Immature natural killer cell (primary cell): ENCODE results near the gene SLC18A3. TPM values are rescaled to one million over a fixed set of nuclear protein-coding genes. Genes with fewer than 3 reads are reported as not detected.

Experiments
- DNase-seq, 3 donors: peaks; one replicate each; pipeline ENCODE4 v3.0.0; 2022; ENCODE audit warnings: mixed read lengths in 1 of 3
- H3K27ac Mint-ChIP-seq, 6 donors: one replicate each; pipeline ENCODE4 v1.8.0; 2020; ENCODE audit warnings: mixed read lengths in 6 of 6, mild to moderate bottlenecking in 5 of 6, inconsistent platforms in 4 of 6, moderate library complexity in 3 of 6
- H3K27me3 Mint-ChIP-seq, 3 donors: one replicate each; pipeline ENCODE4 v1.8.0; 2020 to 2021; ENCODE audit warnings: low read depth in 3 of 3, mild to moderate bottlenecking in 3 of 3, mixed read lengths in 3 of 3, moderate library complexity in 3 of 3, inconsistent platforms in 1 of 3
- H3K36me3 Mint-ChIP-seq, 3 donors: one replicate each; pipeline ENCODE4 v1.8.0; 2020; ENCODE audit warnings: mixed read lengths in 3 of 3, inconsistent platforms in 2 of 3, mild to moderate bottlenecking in 2 of 3
- H3K4me1 Mint-ChIP-seq, 2 donors: one replicate each; pipeline ENCODE4 v1.8.0; 2020; ENCODE audit warnings: inconsistent platforms in 2 of 2, mild to moderate bottlenecking in 2 of 2, mixed read lengths in 2 of 2, moderate library complexity in 1 of 2
- H3K4me3 Mint-ChIP-seq, 5 donors: one replicate each; pipeline ENCODE4 v1.8.0; 2020; ENCODE audit warnings: mild to moderate bottlenecking in 5 of 5, mixed read lengths in 5 of 5, inconsistent platforms in 3 of 5, moderate library complexity in 3 of 5
- H3K9me3 Mint-ChIP-seq, 6 donors: one replicate each; pipeline ENCODE4 v1.8.0; 2020; ENCODE audit warnings: mild to moderate bottlenecking in 6 of 6, mixed read lengths in 6 of 6, inconsistent platforms in 4 of 6, moderate library complexity in 3 of 6
- polyA plus RNA-seq, 3 donors: library from polyadenylated mRNA; unstranded; fragments of 300-500 nt; fragmentation: Illumina TruSeq; gene quantifications; one replicate each; pipeline ENCODE4 v1.2.3, GENCODE V29; 2021

SLC18A3 gene
- polyA plus RNA-seq, 3 donors from 2014 or later, result not detected

DNA sequence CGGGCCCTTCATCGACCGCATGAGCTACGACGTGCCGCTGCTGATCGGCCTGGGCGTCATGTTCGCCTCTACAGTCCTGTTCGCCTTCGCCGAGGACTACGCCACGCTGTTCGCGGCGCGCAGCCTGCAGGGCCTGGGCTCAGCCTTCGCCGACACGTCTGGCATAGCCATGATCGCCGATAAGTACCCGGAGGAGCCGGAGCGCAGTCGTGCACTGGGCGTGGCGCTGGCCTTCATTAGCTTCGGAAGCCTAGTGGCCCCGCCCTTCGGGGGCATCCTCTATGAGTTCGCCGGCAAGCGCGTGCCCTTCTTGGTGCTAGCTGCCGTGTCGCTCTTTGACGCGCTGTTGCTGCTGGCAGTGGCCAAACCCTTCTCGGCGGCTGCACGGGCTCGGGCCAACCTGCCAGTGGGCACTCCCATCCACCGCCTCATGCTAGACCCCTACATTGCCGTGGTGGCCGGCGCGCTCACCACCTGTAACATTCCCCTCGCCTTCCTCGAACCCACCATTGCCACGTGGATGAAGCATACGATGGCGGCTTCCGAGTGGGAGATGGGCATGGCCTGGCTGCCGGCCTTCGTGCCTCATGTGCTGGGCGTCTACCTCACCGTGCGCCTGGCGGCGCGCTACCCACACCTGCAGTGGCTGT lies 1.2 kb downstream of the SLC18A3 start:
- Mint-ChIP-seq H3K4me3 (peak overlapping the region in 1 of 5 donors; percentile 35), H3K27me3 (peaks cover 30 to 42% (median 32%) of the 10 kb centered on the region in 3 donors), H3K4me1 (peaks cover 3 to 21% of the 10 kb centered on the region in 2 donors), H3K27ac (no peak overlapping the region), H3K9me3 (peaks cover 0 to 12% (median 0%) of the 10 kb centered on the region in 6 donors), H3K36me3 (peaks cover 0 to 3% (median 0%) of the 10 kb centered on the region in 3 donors)
- no peak for DNase-seq

DNA sequence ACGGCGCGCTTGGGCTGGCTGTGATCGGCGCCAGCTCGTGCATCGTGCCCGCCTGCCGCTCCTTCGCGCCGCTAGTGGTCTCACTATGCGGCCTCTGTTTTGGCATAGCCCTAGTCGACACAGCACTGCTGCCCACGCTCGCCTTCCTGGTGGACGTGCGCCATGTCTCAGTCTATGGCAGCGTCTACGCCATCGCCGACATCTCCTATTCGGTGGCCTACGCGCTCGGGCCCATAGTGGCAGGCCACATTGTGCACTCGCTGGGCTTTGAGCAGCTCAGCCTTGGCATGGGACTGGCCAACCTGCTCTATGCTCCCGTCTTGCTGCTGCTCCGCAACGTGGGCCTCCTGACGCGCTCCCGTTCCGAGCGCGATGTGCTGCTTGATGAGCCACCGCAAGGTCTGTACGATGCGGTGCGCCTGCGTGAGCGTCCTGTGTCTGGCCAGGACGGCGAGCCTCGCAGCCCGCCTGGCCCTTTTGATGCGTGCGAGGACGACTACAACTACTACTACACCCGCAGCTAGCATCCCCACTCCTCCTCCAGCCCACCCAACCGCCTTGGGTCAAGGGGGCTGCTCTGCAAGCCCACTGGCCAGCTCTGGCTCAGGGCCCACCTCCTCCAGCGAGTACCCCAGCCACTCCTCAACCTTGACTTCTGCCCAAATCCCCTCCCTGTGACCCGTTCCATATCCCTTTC lies 1.9 kb downstream of the SLC18A3 start:
- peak overlapping the region in 1 of 5 donors; percentile 35 for H3K4me3 Mint-ChIP-seq

DNA sequence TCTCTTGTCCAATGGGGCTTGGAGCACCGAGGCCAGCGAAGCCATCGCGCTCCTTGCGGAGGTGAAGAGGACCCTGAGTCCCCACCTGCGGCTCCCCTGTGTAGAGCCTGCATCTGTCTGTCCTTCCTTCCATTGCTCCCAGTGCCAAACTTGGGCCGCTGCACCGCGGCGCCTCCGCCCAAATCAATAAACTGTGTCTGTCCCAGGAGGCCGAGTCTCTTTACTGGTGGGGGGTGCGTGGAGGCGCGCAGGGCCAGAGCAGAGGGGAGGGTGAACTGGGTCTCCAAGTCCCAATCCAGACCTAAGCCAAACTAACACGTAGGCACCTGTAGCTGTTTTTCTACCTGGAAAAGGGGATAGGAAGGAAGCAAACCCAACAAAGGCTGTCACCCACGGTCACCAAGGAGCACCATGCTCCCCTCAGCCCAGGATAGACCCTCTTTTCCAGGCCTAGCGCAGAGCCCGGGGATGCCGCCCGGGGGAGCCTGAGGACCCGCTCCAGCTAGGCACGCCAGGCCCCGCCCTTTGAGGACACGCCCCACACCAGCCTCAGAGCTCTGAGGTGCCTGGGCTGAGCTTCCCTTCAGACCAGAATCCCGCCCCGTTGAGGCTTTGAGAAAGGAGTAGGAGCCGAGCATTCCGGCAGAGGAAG lies 2.5 kb downstream of the SLC18A3 start:
- Mint-ChIP-seq H3K4me3 (peak overlapping the region in 1 of 5 donors; percentile 40), H3K36me3 (peaks cover 0 to 3% (median 0%) of the 10 kb centered on the region in 3 donors), H3K4me1 (peaks cover 0 to 9% of the 10 kb centered on the region in 2 donors), H3K9me3 (peaks cover 0 to 8% (median 0%) of the 10 kb centered on the region in 6 donors), H3K27me3 (peaks cover 22 to 37% (median 24%) of the 10 kb centered on the region in 3 donors), H3K27ac (no peak overlapping the region)
- no peak for DNase-seq

More for the DNA sequence above, 1.9 kb downstream of the SLC18A3 start:
- Mint-ChIP-seq H3K27ac (no peak overlapping the region), H3K27me3 (peaks cover 25 to 37% (median 28%) of the 10 kb centered on the region in 3 donors), H3K9me3 (peaks cover 0 to 9% (median 0%) of the 10 kb centered on the region in 6 donors), H3K36me3 (peaks cover 0 to 3% (median 0%) of the 10 kb centered on the region in 3 donors), H3K4me1 (peaks cover 3 to 16% of the 10 kb centered on the region in 2 donors)
- DNase-seq, result no peak

DNA sequence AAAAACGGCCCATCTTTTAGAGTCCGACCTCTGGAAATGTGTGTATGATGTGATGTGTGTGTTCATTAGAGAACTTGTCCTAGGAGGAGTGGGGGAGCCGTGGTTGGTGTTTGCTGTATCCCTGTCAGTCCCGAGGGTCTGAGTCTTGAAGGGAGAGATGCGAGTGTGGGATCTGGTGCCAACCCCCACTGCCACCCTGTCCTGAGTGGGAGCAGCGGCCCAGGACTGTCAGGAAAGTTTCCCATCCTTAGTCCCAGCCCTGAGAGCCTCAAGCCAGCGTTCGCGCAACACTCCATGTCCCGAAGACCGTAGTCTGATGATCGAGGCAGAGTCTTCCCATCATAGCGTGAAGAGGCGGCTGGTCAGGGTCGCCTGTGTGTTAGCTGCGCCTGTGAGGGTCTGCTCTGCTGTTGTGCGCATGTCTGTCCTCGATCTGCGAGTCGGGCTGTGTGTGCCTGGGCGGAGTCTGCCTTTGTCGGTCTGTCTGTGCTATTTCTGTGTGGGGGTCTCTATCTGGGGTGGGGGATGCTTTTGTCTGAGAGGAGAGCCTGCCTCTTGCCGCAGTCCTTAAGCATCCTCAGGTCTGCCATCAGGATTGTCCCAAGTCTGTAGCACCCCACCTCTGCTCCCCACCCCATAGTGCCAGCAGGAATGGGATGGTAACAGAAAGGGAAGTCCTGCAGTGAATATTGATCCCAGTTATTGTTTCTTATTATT lies 3.2 kb downstream of the SLC18A3 start:
- DNase-seq, result no peak
- Mint-ChIP-seq H3K27ac (no peak overlapping the region), H3K9me3 (peaks cover 0 to 6% (median 0%) of the 10 kb centered on the region in 6 donors), H3K4me1 (peaks cover 0 to 7% of the 10 kb centered on the region in 2 donors), H3K36me3 (peaks cover 0 to 3% (median 0%) of the 10 kb centered on the region in 3 donors), H3K27me3 (peaks cover 20 to 36% (median 20%) of the 10 kb centered on the region in 3 donors), H3K4me3 (peak overlapping the region in 1 of 5 donors; percentile 40)

DNA sequence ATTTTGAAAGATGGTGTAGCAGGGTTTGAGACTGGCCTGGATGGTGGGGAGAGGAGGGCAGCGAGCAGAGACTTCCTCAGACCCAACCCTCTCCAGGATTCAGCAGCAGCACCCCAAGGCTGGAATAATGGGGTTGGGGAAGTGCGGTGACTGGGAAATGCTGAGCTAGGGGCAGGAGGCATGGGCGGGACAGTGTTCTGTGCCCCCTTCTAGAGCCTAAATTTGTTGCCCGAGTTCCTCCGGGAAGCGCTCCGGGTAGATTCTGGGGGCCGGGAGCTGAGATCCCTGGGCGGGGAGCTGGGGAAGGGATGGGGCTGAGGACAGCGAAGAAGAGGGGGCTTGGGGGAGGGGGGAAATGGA lies 3.8 kb downstream of the SLC18A3 start, which contains the start of gene CHAT:
Gene CHAT, plus strand, starts transcription at position 156 of the 360 bp plus-strand sequence. Its CDS starts 153 bp downstream, at position 309.
- peak within 1 kb of the TSS in 1 of 5 donors; percentile 40 for H3K4me3 Mint-ChIP-seq
- no peak for DNase-seq
- H3K4me1 Mint-ChIP-seq, result peaks cover 0 to 7% of the 10 kb centered on the region in 2 donors
- no peaks in the 10 kb centered on the region for H3K36me3 Mint-ChIP-seq
- peaks cover 0 to 2% (median 0%) of the 10 kb centered on the region in 6 donors for H3K9me3 Mint-ChIP-seq
- no peak within 1 kb of the TSS for H3K27ac Mint-ChIP-seq
- peaks cover 16 to 30% (median 19%) of the 10 kb centered on the region in 3 donors for H3K27me3 Mint-ChIP-seq

DNA sequence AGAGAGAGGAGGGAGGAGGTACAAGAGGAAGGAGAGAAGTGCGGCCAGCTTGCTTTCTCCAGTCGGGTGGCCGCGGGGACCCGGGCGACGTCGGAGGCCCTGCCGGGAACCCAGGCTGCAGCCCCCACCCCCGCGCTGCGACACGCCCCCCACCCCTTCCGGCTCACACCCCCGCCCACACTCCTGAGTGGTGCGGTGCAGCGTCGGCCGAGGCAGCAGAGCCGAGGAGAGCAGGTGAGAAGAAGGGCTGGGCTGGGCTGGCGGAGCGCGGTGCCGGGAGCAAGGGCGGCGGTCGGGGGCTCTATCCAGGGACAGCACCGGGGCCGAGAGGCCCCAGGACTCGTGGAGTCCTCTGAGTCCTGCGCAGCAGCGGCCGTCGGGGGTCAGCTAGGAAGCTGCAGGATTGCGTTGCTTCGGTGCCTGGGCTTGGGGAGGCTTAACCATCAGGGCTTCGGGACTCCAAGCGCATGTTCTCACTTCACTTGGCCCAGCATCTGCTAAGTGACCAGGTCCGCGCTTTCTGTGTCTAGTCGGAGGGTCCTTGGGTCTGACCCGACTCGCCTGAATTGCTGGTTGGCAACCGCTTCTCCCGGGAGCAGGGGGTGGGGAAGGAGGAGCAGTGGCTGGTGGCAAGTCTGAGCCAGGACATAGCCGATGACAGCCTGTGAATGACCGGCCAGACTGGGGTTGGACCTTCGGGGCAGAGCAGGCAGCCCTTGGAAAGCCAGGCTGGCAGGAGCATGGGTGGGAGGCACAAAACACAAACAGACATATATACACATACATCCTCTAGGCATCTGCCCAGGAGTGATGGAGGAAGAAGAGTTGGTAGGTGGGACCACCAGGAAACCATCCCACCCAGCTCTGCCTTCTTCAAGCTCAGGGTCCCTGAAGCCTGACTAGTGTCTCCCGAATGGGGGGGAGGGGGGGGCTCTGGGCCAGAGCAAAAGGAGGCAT lies 4.4 kb downstream of the SLC18A3 start:
- Mint-ChIP-seq H3K27ac (no peak overlapping the region), H3K36me3 (no peaks in the 10 kb centered on the region), H3K4me3 (no peak overlapping the region), H3K27me3 (peaks cover 18 to 29% (median 23%) of the 10 kb centered on the region in 3 donors), H3K4me1 (peaks cover 0 to 7% of the 10 kb centered on the region in 2 donors), H3K9me3 (no peaks in the 10 kb centered on the region)
- DNase-seq, result no peak

DNA sequence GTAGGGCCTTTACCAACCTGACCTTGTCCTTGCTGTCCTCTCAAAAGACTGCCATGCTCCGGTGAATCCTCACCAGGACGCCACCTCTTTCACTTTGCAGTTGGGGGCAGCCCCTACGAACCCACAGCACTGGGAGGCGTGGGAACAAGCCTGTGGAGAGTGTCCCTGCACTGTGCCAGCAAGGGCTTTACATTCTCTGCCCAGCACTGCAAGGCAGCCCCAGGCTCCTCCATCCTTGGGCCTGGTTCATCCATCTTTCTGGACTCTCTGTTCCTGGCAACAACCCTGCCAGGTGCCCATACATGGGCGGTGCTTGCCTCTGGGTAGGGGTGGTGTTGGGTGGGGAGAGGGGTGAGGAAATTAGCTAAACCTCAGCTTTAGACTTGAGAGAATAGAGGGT lies 5.1 kb downstream of the SLC18A3 start:
- Mint-ChIP-seq H3K4me3 (no peak overlapping the region), H3K27ac (no peak overlapping the region), H3K27me3 (peaks cover 20 to 31% (median 23%) of the 10 kb centered on the region in 3 donors), H3K36me3 (no peaks in the 10 kb centered on the region), H3K9me3 (no peaks in the 10 kb centered on the region), H3K4me1 (peaks cover 0 to 7% of the 10 kb centered on the region in 2 donors)
- DNase-seq, result no peak

DNA sequence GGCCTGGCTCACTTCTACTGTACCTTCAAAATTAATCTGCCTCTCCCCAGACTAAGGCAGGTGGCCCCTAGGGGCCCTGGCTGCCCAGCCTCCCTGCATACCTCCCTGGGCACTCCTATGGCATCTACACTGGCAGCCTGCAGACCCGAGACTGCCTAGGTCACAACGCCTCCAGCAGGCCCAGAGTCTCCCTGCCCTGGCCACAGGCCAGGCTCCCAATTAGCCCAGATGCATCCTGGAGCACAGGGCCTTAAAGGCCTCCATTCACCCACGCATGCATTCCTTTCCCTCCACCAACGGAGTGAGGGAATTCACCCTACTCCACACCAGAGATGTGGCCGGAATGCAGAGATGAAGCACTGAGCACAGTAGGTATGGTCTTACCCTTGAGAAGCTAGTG lies 5.6 kb downstream of the SLC18A3 start:
- Mint-ChIP-seq H3K4me1 (peaks cover 0 to 7% of the 10 kb centered on the region in 2 donors), H3K4me3 (no peak overlapping the region)

GRCh38 chr10:49616421-49617101 lies 6.5 kb downstream of the SLC18A3 start:
- no peak for DNase-seq
- no peaks in the 10 kb centered on the region for H3K36me3 Mint-ChIP-seq

More for the DNA sequence above, 5.6 kb downstream of the SLC18A3 start:
- H3K9me3 Mint-ChIP-seq, result no peaks in the 10 kb centered on the region
- peaks cover 20 to 31% (median 23%) of the 10 kb centered on the region in 3 donors for H3K27me3 Mint-ChIP-seq
- no peaks in the 10 kb centered on the region for H3K36me3 Mint-ChIP-seq
- H3K27ac Mint-ChIP-seq, result no peak overlapping the region
- DNase-seq, result no peak

DNA sequence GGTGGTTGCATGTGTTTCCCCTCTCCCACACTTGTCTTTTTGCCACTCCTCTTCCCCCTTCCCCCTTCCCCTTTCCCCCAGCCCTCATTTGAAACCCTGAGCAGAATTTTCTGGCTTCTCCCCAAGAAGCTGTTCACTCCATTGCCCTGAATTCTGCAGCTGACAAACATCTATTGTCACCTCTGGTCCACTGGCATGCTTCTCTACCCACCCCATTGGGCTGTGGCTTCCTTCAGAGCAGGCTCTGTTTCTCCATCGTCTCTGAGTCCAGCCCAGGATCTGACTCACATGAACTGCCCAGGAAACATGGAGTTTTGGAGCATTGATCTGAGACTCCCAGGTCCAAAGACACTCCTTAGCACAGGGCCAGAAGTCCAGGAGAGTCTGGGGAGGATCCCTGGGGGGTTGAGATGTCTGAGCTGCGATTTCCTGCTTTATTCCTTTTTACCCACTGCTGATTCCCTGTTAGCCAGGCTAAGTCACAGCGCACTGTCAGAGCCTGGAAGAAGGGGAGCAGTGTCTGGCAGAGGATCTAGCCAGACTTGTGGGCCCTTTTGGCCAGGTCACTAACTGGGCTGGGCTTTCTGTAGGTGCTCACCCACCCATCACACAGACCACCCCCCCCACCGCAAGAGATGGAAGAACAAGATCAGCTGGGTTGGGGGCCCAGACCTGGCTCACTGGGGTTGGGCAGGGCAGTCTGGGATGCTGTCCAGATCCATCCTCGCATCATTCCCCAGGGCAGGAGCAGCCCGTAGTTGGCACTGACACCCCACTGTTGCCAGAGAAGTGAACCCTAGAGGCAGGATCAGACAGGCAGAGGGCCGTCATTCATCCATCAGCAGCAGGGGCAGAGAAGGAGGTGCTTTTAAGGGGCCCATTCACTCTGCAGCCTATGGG lies 7.3 kb downstream of the SLC18A3 start:
- H3K27me3 Mint-ChIP-seq, result peaks cover 12 to 21% (median 13%) of the 10 kb centered on the region in 3 donors
- no peaks in the 10 kb centered on the region for H3K9me3 Mint-ChIP-seq
- no peaks in the 10 kb centered on the region for H3K36me3 Mint-ChIP-seq
- H3K27ac Mint-ChIP-seq, result no peak overlapping the region
- peaks cover 0 to 7% of the 10 kb centered on the region in 2 donors for H3K4me1 Mint-ChIP-seq
- DNase-seq, result no peak
- no peak overlapping the region for H3K4me3 Mint-ChIP-seq

More at GRCh38 chr10:49616421-49617101, 6.5 kb downstream of the SLC18A3 start:
- Mint-ChIP-seq H3K27ac (no peak overlapping the region), H3K9me3 (no peaks in the 10 kb centered on the region), H3K27me3 (peaks cover 19 to 28% (median 20%) of the 10 kb centered on the region in 3 donors), H3K4me3 (no peak overlapping the region), H3K4me1 (peaks cover 0 to 7% of the 10 kb centered on the region in 2 donors)

DNA sequence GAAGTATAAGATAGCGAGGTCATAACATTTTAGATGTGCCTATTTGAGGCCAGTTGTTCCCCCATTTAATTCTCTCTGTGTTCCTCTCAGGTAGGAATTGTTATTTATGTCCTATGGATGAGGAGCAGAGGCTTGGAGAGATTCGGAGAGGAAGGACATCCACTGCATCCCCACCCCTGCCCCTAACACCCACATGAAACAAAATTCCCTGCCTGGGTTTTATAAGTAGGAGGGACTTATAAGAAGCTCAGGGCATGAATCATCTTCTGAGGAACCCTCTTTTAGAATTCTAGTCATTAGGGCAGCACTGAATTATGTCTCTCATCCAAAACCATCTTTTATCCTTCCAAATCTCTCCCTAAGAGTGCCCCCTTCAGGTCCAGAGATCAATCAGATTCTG lies 8.7 kb downstream of the SLC18A3 start:
- Mint-ChIP-seq H3K27ac (no peak overlapping the region), H3K9me3 (no peaks in the 10 kb centered on the region), H3K36me3 (no peaks in the 10 kb centered on the region), H3K4me1 (no peaks in the 10 kb centered on the region), H3K4me3 (no peak overlapping the region), H3K27me3 (peaks cover 4 to 11% (median 6%) of the 10 kb centered on the region in 3 donors)
- no peak for DNase-seq
